CD4-positive, alpha-beta memory T cell (primary cell): Measurements from ENCODE around the gene TNK2. TPM values are rescaled to one million over a fixed set of nuclear protein-coding genes. Genes with fewer than 3 reads are reported as not detected.
"Not testable (repeated sequence)": the region's sequence is repeated elsewhere in the genome, so short reads cannot be mapped to it uniquely, and the experiment has no call there.

Source experiments
- CTCF ChIA-PET: fragments of 350-600 bp; sonication (Branson Sonifier 250); formaldehyde crosslinking; loops from one replicate; lab custom pipeline; 2021; ENCODE audit warnings: inconsistent platforms; ENCODE audit not compliant: partially characterized antibody; lab: Charles Lee
- POLR2A ChIA-PET: fragments of 350-600 bp; sonication (Branson Sonifier 250); formaldehyde crosslinking; loops from one replicate; lab custom pipeline; 2021; ENCODE audit not compliant: partially characterized antibody; lab: Charles Lee
- DNase-seq, 5 donors: peaks; one replicate each; pipeline versions ENCODE4 v3.0.0 to v3.0.0-alpha.2; 2020 to 2022; ENCODE audit warnings: mixed read lengths in 1 of 5
- H3K27ac ChIP-seq: one replicate; pipeline ENCODE4 v1.7.0; 2013; ENCODE audit warnings: low read depth, low read length
- H3K27me3 ChIP-seq: 2 replicates; pipeline ENCODE4 v1.7.0; 2013; ENCODE audit warnings: mild to moderate bottlenecking, low read length, moderate library complexity; ENCODE audit not compliant: insufficient read depth
- H3K36me3 ChIP-seq: 2 replicates; pipeline ENCODE4 v1.7.0; 2013; ENCODE audit warnings: mild to moderate bottlenecking, low read length, moderate library complexity; ENCODE audit not compliant: insufficient read depth
- H3K4me1 ChIP-seq: 2 replicates; pipeline ENCODE4 v1.7.0; 2013; ENCODE audit warnings: mild to moderate bottlenecking, low read length, moderate library complexity; ENCODE audit not compliant: insufficient read depth
- H3K4me3 ChIP-seq, 2 donors: one replicate each; pipeline ENCODE4 v1.7.0; 2013; ENCODE audit warnings: low read length in 2 of 2, mild to moderate bottlenecking in 1 of 2
- H3K9me3 ChIP-seq, 2 donors: one replicate each; pipeline ENCODE4 v1.7.0; 2013; ENCODE audit warnings: low read length in 2 of 2, control low read depth in 1 of 2; ENCODE audit not compliant: control insufficient read depth in 1 of 2
- H3K27ac Mint-ChIP-seq, 7 donors: one replicate each; pipeline ENCODE4 v1.8.0; 2020 to 2021; ENCODE audit warnings: mixed read lengths in 7 of 7, mild to moderate bottlenecking in 6 of 7, inconsistent platforms in 3 of 7, moderate library complexity in 3 of 7
- H3K27me3 Mint-ChIP-seq, 2 donors: one replicate each; pipeline ENCODE4 v1.8.0; 2020 to 2021; ENCODE audit warnings: mixed read lengths in 2 of 2
- H3K36me3 Mint-ChIP-seq, 2 donors: one replicate each; pipeline ENCODE4 v1.8.0; 2020 to 2021; ENCODE audit warnings: mixed read lengths in 2 of 2, inconsistent platforms in 1 of 2, mild to moderate bottlenecking in 1 of 2
- H3K4me1 Mint-ChIP-seq, 4 donors: one replicate each; pipeline ENCODE4 v1.8.0; 2020 to 2021; ENCODE audit warnings: mixed read lengths in 4 of 4, mild to moderate bottlenecking in 1 of 4
- H3K4me3 Mint-ChIP-seq, 8 donors: one replicate each; pipeline ENCODE4 v1.8.0; 2020 to 2021; ENCODE audit warnings: mixed read lengths in 8 of 8, mild to moderate bottlenecking in 7 of 8, moderate library complexity in 6 of 8, inconsistent platforms in 3 of 8
- H3K9me3 Mint-ChIP-seq, 8 donors: one replicate each; pipeline ENCODE4 v1.8.0; 2020 to 2021; ENCODE audit warnings: mixed read lengths in 8 of 8, mild to moderate bottlenecking in 5 of 8, inconsistent platforms in 3 of 8, moderate library complexity in 1 of 8
- intact Hi-C: fragments of 100-400 bp; cut with micrococcal nuclease; formaldehyde crosslinking; loops from one replicate; pipeline ENCODE4 v1.15.1; 2023
- polyA plus RNA-seq, 2 donors: library from polyadenylated mRNA; unstranded; fragments of 300-500 nt; fragmentation: Illumina TruSeq; gene quantifications; one replicate each; pipeline ENCODE4 v1.2.3, GENCODE V29; 2021
- total RNA-seq, 2 experiments: library from RNA; stranded (reverse); gene quantifications; one replicate each; pipeline ENCODE4 v1.2.3, GENCODE V29; 2021

The TNK2 gene
- total and polyA plus RNA-seq, 4 experiments from 2014 or later: 0.18 to 164 (median 69.9) TPM

- intact Hi-C loops: no loop called here
- POLR2A ChIA-PET: interaction anchor here (0.6 to 6.0 kb wide), 13 partner anchors 12 to 1034 kb away, joined by 3 to 245 read pairs (median 5); partner anchors contain the start of genes ACAP2, NCBP2, PCYT1A and PPP1R2
- Histone ChIP-seq H3K9me3 (no peaks in the 10 kb centered on the region), H3K4me1 (peaks cover 56% of the 10 kb centered on the region), H3K27ac (peak overlapping the region; percentile 85), H3K4me3 (peak overlapping the region; percentile 53 to 81), H3K27me3 (no peaks in the 10 kb centered on the region), H3K36me3 (no peaks in the 10 kb centered on the region)
- H3K9me3 Mint-ChIP-seq: no peaks in the 10 kb centered on the region
- DNase-seq: peak in 1 of 5 donors; percentile 29
- H3K4me1 Mint-ChIP-seq: peaks cover 33 to 62% (median 44%) of the 10 kb centered on the region in 4 donors
- H3K36me3 Mint-ChIP-seq: peaks cover 0 to 12% of the 10 kb centered on the region in 2 donors
- peak overlapping the region; percentile 89 to 99 (median 96) for H3K4me3 Mint-ChIP-seq
- H3K27ac Mint-ChIP-seq: peak overlapping the region; percentile 98 to 100 (median 99)
- no peaks in the 10 kb centered on the region for H3K27me3 Mint-ChIP-seq
- CTCF ChIA-PET: interaction anchor here (1.2 to 15.9 kb wide), 7 partner anchors 8 to 638 kb away, joined by 3 to 479 read pairs (median 10); no protein-coding TSS in a partner anchor
Measured at GRCh38 chr3:195907684-195907933, 742 bp downstream of the TNK2 start.

GRCh38 chr3:195906865-195907683, 1.3 kb downstream of the TNK2 start:
- peak; percentile 83 to 92 (median 86) for DNase-seq
- Histone ChIP-seq H3K27me3 (no peaks in the 10 kb centered on the region), H3K4me3 (peak overlapping the region; percentile 53 to 81), H3K27ac (peak overlapping the region; percentile 85), H3K36me3 (no peaks in the 10 kb centered on the region), H3K9me3 (no peaks in the 10 kb centered on the region), H3K4me1 (peaks cover 57% of the 10 kb centered on the region)
- H3K9me3 Mint-ChIP-seq: no peaks in the 10 kb centered on the region
- H3K4me3 Mint-ChIP-seq: peak overlapping the region; percentile 89 to 99 (median 96)
- H3K4me1 Mint-ChIP-seq: peaks cover 33 to 62% (median 44%) of the 10 kb centered on the region in 4 donors
- ChIA-PET CTCF (interaction anchor here (1.2 to 15.9 kb wide), 7 partner anchors 9 to 637 kb away, joined by 3 to 479 read pairs (median 10); no protein-coding TSS in a partner anchor), POLR2A (interaction anchor here (0.6 to 6.0 kb wide), 13 partner anchors 12 to 1035 kb away, joined by 3 to 245 read pairs (median 5); partner anchors contain the start of genes ACAP2, NCBP2, PCYT1A and PPP1R2)
- peak overlapping the region; percentile 98 to 100 (median 99) for H3K27ac Mint-ChIP-seq
- H3K27me3 Mint-ChIP-seq: no peaks in the 10 kb centered on the region
- intact Hi-C loops: loop anchor here (1.0 kb wide), 1 partner anchor 11 kb away; no protein-coding TSS in a partner anchor
- H3K36me3 Mint-ChIP-seq: peaks cover 0 to 12% of the 10 kb centered on the region in 2 donors

GRCh38 chr3:195905970-195906864, 2.1 kb downstream of the TNK2 start:
- Histone ChIP-seq H3K9me3 (no peaks in the 10 kb centered on the region), H3K27ac (peak overlapping the region; percentile 85), H3K27me3 (no peaks in the 10 kb centered on the region), H3K4me1 (peaks cover 66% of the 10 kb centered on the region), H3K4me3 (peak overlapping the region; percentile 53 to 81), H3K36me3 (no peaks in the 10 kb centered on the region)
- H3K4me3 Mint-ChIP-seq: peak overlapping the region; percentile 89 to 99 (median 96)
- ChIA-PET CTCF (interaction anchor here (1.5 to 15.9 kb wide), 4 partner anchors 9 to 55 kb away, joined by 10 to 479 read pairs (median 16); no protein-coding TSS in a partner anchor), POLR2A (interaction anchor here (1.9 to 6.0 kb wide), 6 partner anchors 11 to 364 kb away, joined by 5 to 245 read pairs (median 12); partner anchors contain the start of gene PPP1R2)
- peak overlapping the region; percentile 98 to 100 (median 99) for H3K27ac Mint-ChIP-seq
- intact Hi-C loops: loop anchor here (1.0 kb wide), 1 partner anchor 10 kb away; no protein-coding TSS in a partner anchor
- DNase-seq: peak in 3 of 5 donors; percentile 21 to 60 (median 35)
- peaks cover 33 to 67% (median 49%) of the 10 kb centered on the region in 4 donors for H3K4me1 Mint-ChIP-seq
- H3K36me3 Mint-ChIP-seq: peaks cover 0 to 12% of the 10 kb centered on the region in 2 donors
- H3K27me3 Mint-ChIP-seq: no peaks in the 10 kb centered on the region
- H3K9me3 Mint-ChIP-seq: no peaks in the 10 kb centered on the region

- peaks cover 77% of the 10 kb centered on the region for H3K4me1 ChIP-seq
- POLR2A ChIA-PET: interaction anchor here (6.0 kb wide), 1 partner anchor 9 kb away, joined by 245 read pairs; no protein-coding TSS in a partner anchor
- H3K4me3 ChIP-seq: no peak overlapping the region
- Mint-ChIP-seq H3K36me3 (peaks cover 0 to 12% of the 10 kb centered on the region in 2 donors), H3K27me3 (no peaks in the 10 kb centered on the region), H3K4me3 (peak overlapping the region in 3 of 8 donors; percentile 25 to 55 (median 28)), H3K27ac (peak overlapping the region; percentile 32 to 99 (median 81)), H3K9me3 (no peaks in the 10 kb centered on the region), H3K4me1 (peaks cover 50 to 79% (median 66%) of the 10 kb centered on the region in 4 donors)
- H3K27ac ChIP-seq: no peak overlapping the region
- H3K9me3 ChIP-seq: no peaks in the 10 kb centered on the region
- intact Hi-C loops: no loop called here
- DNase-seq: no peak
- H3K36me3 ChIP-seq: no peaks in the 10 kb centered on the region
- CTCF ChIA-PET: interaction anchor here (1.0 to 16.3 kb wide), 5 partner anchors 8 to 45 kb away, joined by 3 to 479 read pairs (median 18); partner anchors contain the start of gene TNK2
- no peaks in the 10 kb centered on the region for H3K27me3 ChIP-seq
Measured at GRCh38 chr3:195904368-195904767, 4.0 kb downstream of the TNK2 start.

GRCh38 chr3:195903950-195904290, 4.4 kb downstream of the TNK2 start:
- DNase-seq: no peak
- H3K4me3 Mint-ChIP-seq: peak overlapping the region in 5 of 8 donors; percentile 23 to 63 (median 53)
- POLR2A ChIA-PET: interaction anchor here (1.0 to 1.5 kb wide), 2 partner anchors 9 to 361 kb away, joined by 3 to 4 read pairs; partner anchors contain the start of gene PPP1R2
- Histone ChIP-seq H3K4me1 (peaks cover 77% of the 10 kb centered on the region), H3K27me3 (no peaks in the 10 kb centered on the region), H3K27ac (no peak overlapping the region), H3K36me3 (no peaks in the 10 kb centered on the region), H3K4me3 (no peak overlapping the region), H3K9me3 (no peaks in the 10 kb centered on the region)
- CTCF ChIA-PET: interaction anchor here (1.4 to 16.3 kb wide), 3 partner anchors 8 to 44 kb away, joined by 3 to 479 read pairs (median 18); partner anchors contain the start of gene TNK2
- intact Hi-C loops: no loop called here
- peak overlapping the region in 4 of 7 donors; percentile 60 to 98 (median 69) for H3K27ac Mint-ChIP-seq
- no peaks in the 10 kb centered on the region for H3K27me3 Mint-ChIP-seq
- peaks cover 0 to 12% of the 10 kb centered on the region in 2 donors for H3K36me3 Mint-ChIP-seq
- no peaks in the 10 kb centered on the region for H3K9me3 Mint-ChIP-seq
- H3K4me1 Mint-ChIP-seq: peaks cover 50 to 83% (median 68%) of the 10 kb centered on the region in 4 donors

- H3K4me1 Mint-ChIP-seq: peaks cover 56 to 86% (median 70%) of the 10 kb centered on the region in 4 donors
- H3K27me3 ChIP-seq, H3K36me3 ChIP-seq, DNase-seq, intact Hi-C loops, H3K4me3 ChIP-seq, H3K9me3 Mint-ChIP-seq, H3K9me3 ChIP-seq, H3K27ac ChIP-seq, H3K27me3 Mint-ChIP-seq, H3K4me3 Mint-ChIP-seq: not testable (repeated sequence)
- peaks cover 0 to 11% of the 10 kb centered on the region in 2 donors for H3K36me3 Mint-ChIP-seq
- ChIA-PET POLR2A (interaction anchor here (0.6 to 1.5 kb wide), 2 partner anchors 8 to 1415 kb away, joined by 3 to 4 read pairs; no protein-coding TSS in a partner anchor), CTCF (interaction anchor here (2.3 to 16.3 kb wide), 2 partner anchors 9 to 10 kb away, joined by 18 to 479 read pairs; partner anchors contain the start of gene TNK2)
- H3K27ac Mint-ChIP-seq: peak overlapping the region in 1 of 7 donors; percentile 13
- H3K4me1 ChIP-seq: peaks cover 76% of the 10 kb centered on the region
Measured at GRCh38 chr3:195902634-195903033, 5.7 kb downstream of the TNK2 start.
